Measurements from ENCODE around the gene SLC39A1. TPM values are rescaled to one million over a fixed set of nuclear protein-coding genes. Genes with fewer than 3 reads are reported as not detected.

Gene SLC39A1
- total and polyA plus RNA-seq, 2 experiments from 2014 or later, result 87.3 to 220 TPM

GRCh38 chr1:153976819-153977249 lies 13.5 kb upstream of the SLC39A1 start:
- peak overlapping the region; percentile 91 for H3K4me2 ChIP-seq
- DNase-seq (ENCODE audit: low spot score), result peak; percentile 35
- Mint-ChIP-seq H3K36me3 (ENCODE audit: low read depth) (peaks cover 69% of the 10 kb centered on the region), H3K27ac (peak overlapping the region; percentile 92), H3K4me3 (peak overlapping the region; percentile 97), H3K27me3 (ENCODE audit: insufficient read depth, low read depth, poor library complexity) (peaks cover 10% of the 10 kb centered on the region), H3K9me3 (no peaks in the 10 kb centered on the region), H3K4me1 (peaks cover 20% of the 10 kb centered on the region)
- H3K27ac ChIP-seq (ENCODE audit: low read depth), result peak overlapping the region; percentile 85
- peaks cover 25% of the 10 kb centered on the region; the same call in 1 of the 2 replicates for H3K36me3 ChIP-seq (ENCODE audit: insufficient read depth)
- TF ChIP-seq CTCF (conservative IDR thresholded peaks at IDR 0.05; ENCODE audit: low read depth in 2 of 2) (no peak), JUNB (IDR thresholded peaks at IDR 0.05; ENCODE audit: unreplicated experiment) (no peak), EZH2phosphoT487 (IDR thresholded peaks at IDR 0.05; ENCODE audit: unreplicated experiment) (no peak), STAT1 (IDR thresholded peaks at IDR 0.05; ENCODE audit: unreplicated experiment) (no peak), ZNF331 (CRISPR knock-in tag; IDR thresholded peaks at IDR 0.05; ENCODE audit: low read depth) (no peak), ZNF114 (CRISPR knock-in tag; IDR thresholded peaks at IDR 0.05) (no peak), EZH2 (IDR thresholded peaks at IDR 0.05; ENCODE audit: low read depth, unreplicated experiment) (no peak), POLR2AphosphoS5 (IDR thresholded peaks at IDR 0.05; ENCODE audit: low read depth) (no peak), NANOG (IDR thresholded peaks at IDR 0.05; ENCODE audit: borderline replicate concordance) (no peak), CREB1 (CRISPR knock-in tag; IDR thresholded peaks at IDR 0.05; ENCODE audit: low read depth) (no peak)
- H3K79me2 ChIP-seq (replicated peaks; ENCODE audit: insufficient read depth), result peaks cover 18% of the 10 kb centered on the region
- H3K4me3 ChIP-seq, result peak overlapping the region; percentile 99
- ATAC-seq, result no peak; the same call in 1 of the 3 replicates
- no peaks in the 10 kb centered on the region for H3K9me2 ChIP-seq (ENCODE audit: insufficient read depth)
- no peaks in the 10 kb centered on the region for H3K27me3 ChIP-seq (ENCODE audit: insufficient read depth)
- H4K20me1 ChIP-seq (replicated peaks; ENCODE audit: insufficient read depth), result no peaks in the 10 kb centered on the region; the same call in 1 of the 2 replicates
- H3F3A ChIP-seq (replicated peaks; ENCODE audit: low read depth), result peaks cover 36% of the 10 kb centered on the region
- peak overlapping the region; percentile 73 for H2AFZ ChIP-seq
- no peaks in the 10 kb centered on the region for H3K4me1 ChIP-seq (ENCODE audit: insufficient read depth)

- Mint-ChIP-seq H3K4me1 (peaks cover 23% of the 10 kb centered on the region), H3K4me3 (no peak overlapping the region; the same call in 2 of the 3 replicates), H3K27ac (peak overlapping the region; percentile 47; the same call in 1 of the 2 replicates), H3K9me3 (no peaks in the 10 kb centered on the region), H3K36me3 (ENCODE audit: low read depth) (peaks cover 54% of the 10 kb centered on the region), H3K27me3 (ENCODE audit: insufficient read depth, low read depth, poor library complexity) (peaks cover 15% of the 10 kb centered on the region)
- ATAC-seq (no peak), DNase-seq (ENCODE audit: low spot score) (no peak)
- H3K4me3 ChIP-seq, result no peak overlapping the region
- no peak overlapping the region for H3K27ac ChIP-seq (ENCODE audit: low read depth)
- no peaks in the 10 kb centered on the region; the same call in 1 of the 2 replicates for H4K20me1 ChIP-seq (replicated peaks; ENCODE audit: insufficient read depth)
- H3F3A ChIP-seq (replicated peaks; ENCODE audit: low read depth), result peaks cover 26% of the 10 kb centered on the region
- peaks cover 20% of the 10 kb centered on the region; the same call in 1 of the 2 replicates for H3K36me3 ChIP-seq (ENCODE audit: insufficient read depth)
- H3K4me2 ChIP-seq, result no peak overlapping the region
- H3K9me2 ChIP-seq (ENCODE audit: insufficient read depth), result no peaks in the 10 kb centered on the region
- H3K79me2 ChIP-seq (replicated peaks; ENCODE audit: insufficient read depth), result peaks cover 23% of the 10 kb centered on the region
- TF ChIP-seq ZNF331 (CRISPR knock-in tag; IDR thresholded peaks at IDR 0.05; ENCODE audit: low read depth) (no peak), STAT1 (IDR thresholded peaks at IDR 0.05; ENCODE audit: unreplicated experiment) (no peak)
- peaks cover 4% of the 10 kb centered on the region; the same call in 1 of the 2 replicates for H3K4me1 ChIP-seq (ENCODE audit: insufficient read depth)
- H3K27me3 ChIP-seq (ENCODE audit: insufficient read depth), result no peaks in the 10 kb centered on the region
- H2AFZ ChIP-seq, result no peak overlapping the region
Measured at GRCh38 chr1:153973525-153973924, 10.2 kb upstream of the SLC39A1 start.
